Measurements from ENCODE around the gene BICRA.
"Not testable (repeated sequence)": the region's sequence is repeated elsewhere in the genome, so short reads cannot be mapped to it uniquely, and the experiment has no call there.

Gene BICRA

DNA sequence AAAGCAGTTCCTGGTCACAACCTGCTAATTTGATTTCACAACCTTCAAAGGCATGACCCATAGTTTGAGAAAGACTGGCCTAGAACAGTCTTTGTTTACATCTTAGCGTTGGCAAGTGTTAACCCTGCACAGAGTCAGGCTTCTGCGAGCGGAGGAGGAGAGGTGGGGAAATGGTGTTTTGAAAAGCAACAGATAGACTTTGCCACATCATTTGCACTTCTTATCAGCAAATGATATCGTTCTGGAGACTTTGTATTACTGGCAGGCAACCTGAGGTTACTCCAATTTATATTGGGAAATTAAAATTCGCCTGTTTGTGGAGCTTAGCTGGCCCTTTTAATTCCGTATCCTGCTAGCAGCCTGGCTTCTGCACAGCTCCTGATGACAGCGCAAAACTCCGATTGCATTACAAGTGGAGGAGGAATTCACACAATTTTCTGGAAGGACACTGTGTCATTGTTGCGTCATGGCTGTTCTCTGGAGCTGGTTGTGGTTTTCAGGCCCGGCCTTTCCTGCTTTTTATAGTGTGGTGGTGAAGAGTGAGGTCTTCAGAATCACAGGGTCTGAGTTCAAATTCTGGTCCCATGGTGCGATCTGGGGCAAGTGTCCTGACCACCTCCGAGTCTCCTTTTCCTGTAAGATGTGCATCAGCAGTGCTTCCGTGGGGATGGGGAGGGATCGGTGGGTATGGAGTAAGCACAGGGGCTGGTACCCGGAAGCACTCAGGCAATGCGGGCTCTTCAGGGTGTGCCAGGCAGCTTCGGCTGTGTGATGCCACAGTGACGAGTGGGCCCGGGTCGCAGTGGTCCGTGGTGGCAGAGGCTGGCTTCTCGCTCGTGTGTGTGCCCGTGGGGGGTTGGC is 55.2 kb downstream of the BICRA start:
- TF ChIP-seq, protein P1, sequence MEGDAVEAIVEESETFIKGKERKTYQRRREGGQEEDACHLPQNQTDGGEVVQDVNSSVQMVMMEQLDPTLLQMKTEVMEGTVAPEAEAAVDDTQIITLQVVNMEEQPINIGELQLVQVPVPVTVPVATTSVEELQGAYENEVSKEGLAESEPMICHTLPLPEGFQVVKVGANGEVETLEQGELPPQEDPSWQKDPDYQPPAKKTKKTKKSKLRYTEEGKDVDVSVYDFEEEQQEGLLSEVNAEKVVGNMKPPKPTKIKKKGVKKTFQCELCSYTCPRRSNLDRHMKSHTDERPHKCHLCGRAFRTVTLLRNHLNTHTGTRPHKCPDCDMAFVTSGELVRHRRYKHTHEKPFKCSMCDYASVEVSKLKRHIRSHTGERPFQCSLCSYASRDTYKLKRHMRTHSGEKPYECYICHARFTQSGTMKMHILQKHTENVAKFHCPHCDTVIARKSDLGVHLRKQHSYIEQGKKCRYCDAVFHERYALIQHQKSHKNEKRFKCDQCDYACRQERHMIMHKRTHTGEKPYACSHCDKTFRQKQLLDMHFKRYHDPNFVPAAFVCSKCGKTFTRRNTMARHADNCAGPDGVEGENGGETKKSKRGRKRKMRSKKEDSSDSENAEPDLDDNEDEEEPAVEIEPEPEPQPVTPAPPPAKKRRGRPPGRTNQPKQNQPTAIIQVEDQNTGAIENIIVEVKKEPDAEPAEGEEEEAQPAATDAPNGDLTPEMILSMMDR (IDR thresholded peaks at IDR 0.05; ENCODE audit: low read depth, low read length), result no peak
- peak; percentile 91 for DNase-seq (ENCODE audit: extremely low read depth, low read depth)

DNA sequence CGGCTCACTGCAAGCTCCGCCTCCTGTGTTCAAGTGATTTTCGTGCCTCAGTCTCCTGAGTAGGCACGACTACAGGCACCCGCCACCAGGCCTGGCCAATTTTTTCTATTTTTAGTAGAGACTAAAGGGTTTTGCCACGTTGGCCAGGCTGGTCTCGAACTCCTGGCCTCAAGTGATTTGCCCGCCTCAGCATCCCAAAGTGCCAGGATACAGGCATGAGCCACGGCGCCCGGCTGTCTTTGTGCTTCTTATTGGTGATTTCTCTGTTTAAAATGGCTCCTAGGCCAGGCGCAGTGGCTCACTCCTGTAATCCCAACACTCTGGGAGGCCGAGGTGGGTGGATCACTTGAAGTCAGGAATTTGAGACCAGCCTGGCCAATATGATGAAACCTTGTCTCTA is 59.6 kb downstream of the BICRA start:
- not testable (repeated sequence) for DNase-seq (ENCODE audit: extremely low read depth, low read depth)

DNA sequence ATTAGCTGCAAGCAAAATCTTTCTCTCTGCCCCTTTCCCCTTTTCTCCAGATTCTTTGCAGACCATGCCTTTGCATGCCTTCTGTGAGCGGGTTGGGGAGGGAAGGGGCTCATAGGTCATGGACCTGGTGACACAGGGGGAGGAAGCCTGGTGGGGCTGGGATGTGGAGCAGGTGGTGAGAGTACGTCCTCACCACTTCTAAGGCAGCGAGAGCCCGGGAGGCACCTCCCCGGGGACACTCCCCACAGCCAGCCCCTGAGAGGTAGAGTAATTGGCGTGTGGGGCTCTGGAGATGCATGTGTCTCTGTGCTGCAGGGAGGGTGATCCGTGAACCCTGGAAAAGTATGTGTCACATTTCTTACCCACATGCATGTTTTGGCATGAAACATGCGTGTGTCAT is 61.8 kb downstream of the BICRA start:
- TF ChIP-seq, protein P1 (IDR thresholded peaks at IDR 0.05; ENCODE audit: low read depth, low read length), result no peak
- no peak for DNase-seq (ENCODE audit: extremely low read depth, low read depth)

DNA sequence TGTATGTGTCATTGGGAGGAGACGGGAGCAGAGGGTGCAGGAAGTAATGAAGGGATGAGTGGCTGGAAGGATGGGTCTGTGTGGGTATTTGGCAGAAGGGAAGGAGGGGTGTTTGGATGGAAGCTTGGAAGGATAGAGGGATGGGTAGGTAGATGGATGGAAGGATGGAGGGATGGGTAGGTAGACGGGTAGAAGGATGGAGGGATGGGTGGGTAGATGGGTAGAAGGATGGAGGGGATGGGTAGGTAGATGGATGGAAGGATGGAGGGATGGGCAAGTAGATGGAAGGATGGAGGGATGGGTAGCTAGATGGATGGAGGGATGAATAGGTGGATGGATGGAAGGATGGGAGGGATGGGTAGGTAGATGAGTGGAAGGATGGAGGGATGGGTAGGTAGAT is 62.6 kb downstream of the BICRA start:
- DNase-seq (ENCODE audit: extremely low read depth, low read depth), result no peak
- TF ChIP-seq, protein P1 (IDR thresholded peaks at IDR 0.05; ENCODE audit: low read depth, low read length), result no peak

DNA sequence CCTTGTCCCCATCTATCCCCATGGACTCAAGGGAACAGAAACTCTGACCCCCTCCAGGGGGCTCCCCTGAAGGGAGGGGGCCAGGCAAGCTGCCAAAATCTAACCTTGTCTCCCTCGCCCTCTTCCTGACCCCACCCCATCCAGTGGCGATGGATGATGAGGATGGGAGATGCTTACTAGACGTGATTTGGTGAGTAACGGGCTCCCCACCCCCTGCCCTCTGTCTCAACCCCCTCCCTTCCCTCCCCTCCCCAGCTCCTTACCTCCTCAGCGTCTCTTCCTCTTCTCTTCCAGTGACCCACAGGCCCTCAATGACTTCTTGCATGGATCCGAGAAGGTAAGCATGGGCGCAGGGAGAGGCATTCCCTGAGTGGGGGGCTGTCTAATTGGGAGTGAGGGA is 64.5 kb downstream of the BICRA start:
- TF ChIP-seq, protein P1 (IDR thresholded peaks at IDR 0.05; ENCODE audit: low read depth, low read length), result no peak
- DNase-seq (ENCODE audit: extremely low read depth, low read depth), result no peak

DNA sequence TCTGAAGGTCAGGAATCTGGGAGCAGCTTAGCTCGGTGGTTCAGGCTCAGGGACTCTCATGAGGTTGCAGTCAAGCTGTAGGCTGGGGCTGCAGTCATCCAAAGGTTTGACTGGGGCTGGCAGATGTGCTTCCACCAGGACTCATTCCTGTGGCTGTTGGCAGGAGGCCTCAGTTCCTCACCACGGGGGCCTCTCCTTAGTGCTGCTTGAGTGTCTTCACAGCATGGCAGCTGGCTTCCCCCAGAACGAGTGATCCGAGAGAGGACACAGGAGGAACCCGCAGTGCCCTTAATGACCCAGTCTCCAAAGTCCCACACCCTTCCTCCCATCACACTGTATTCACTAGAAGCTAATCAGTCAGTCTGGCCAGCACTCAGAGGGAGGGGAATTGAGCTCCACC is 65.6 kb downstream of the BICRA start:
- TF ChIP-seq, protein P1 (IDR thresholded peaks at IDR 0.05; ENCODE audit: low read depth, low read length), result no peak

DNA sequence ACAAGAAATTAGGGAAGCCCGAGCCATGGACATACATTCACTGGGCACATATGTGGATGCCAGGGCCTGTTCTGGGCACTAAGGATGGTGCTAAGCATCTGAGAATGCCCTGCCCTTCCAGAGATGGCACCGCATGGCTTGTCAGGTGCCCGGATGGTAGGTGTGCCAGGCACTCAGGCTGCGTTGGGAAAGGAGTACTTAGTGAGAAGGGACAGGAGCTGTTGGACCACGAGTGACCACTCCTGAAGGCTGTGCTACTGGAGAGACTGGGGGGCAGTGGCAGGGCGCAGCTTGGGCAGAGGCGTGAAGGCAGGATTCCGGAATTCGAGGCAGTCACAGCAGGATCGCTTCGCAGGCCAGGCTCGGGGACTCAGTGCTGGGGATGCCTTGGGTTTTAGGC is 66.3 kb downstream of the BICRA start:
- DNase-seq (ENCODE audit: extremely low read depth, low read depth), result no peak
- TF ChIP-seq, protein P1 (IDR thresholded peaks at IDR 0.05; ENCODE audit: low read depth, low read length), result no peak

More for the DNA sequence above, 65.6 kb downstream of the BICRA start:
- no peak for DNase-seq (ENCODE audit: extremely low read depth, low read depth)

DNA sequence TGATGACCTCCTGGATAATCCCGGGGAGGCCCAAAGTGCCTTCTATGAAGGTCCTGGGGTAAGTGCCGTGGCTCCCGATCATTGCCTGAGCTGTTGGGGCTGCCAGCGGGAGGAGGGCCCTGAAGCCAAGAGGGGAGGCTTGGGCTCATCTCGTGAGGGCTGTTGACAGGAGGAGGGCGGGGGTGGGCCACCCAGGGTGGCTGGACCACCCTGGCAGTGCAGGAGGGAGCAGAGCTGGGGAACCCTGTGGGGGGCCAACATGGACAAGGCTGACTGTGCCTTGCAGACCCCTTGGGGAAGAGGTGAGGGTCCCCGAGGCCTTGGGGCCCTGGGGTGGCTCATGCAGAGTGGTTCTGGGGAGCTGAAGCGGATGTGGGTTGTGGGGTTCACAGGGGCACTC is 66.9 kb downstream of the BICRA start:
- TF ChIP-seq, protein P1 (IDR thresholded peaks at IDR 0.05; ENCODE audit: low read depth, low read length), result no peak
- DNase-seq (ENCODE audit: extremely low read depth, low read depth), result no peak

Measured in AG09319 (cell line).